HCT116 (cell line): ENCODE measurements around the gene RGS17. TPM values are rescaled to one million over a fixed set of nuclear protein-coding genes. Genes with fewer than 3 reads are reported as not detected.

Experiments
- ATAC-seq: fragments of 200-7000 bp; cut with Tn5 transposase; 2 replicates; pipeline ENCODE4 v1.9.1; 2020; ENCODE audit warnings: mild to moderate bottlenecking, moderate library complexity
- BruUV-seq: library from RNA; stranded (reverse); fragments of 400-500 nt; replicated peaks from 2 replicates; lab custom pipeline; 2021; lab: Mats Ljungman, UMichigan
- CTCF ChIA-PET: fragments of 300-600 bp; sonication (Branson Sonifier 250); formaldehyde crosslinking; loops from one replicate; lab custom pipeline; 2021; ENCODE audit warnings: antibody characterized with exemption; lab: Charles Lee
- POLR2A ChIA-PET: fragments of 300-600, 350-600 bp; sonication (Branson Sonifier 250); formaldehyde crosslinking; loops from one replicate; lab custom pipeline; 2021; ENCODE audit warnings: antibody characterized with exemption; lab: Charles Lee
- RAD21 ChIA-PET, 2 experiments: fragments of 300-600 bp; sonication (Branson Sonifier 250); formaldehyde crosslinking; loops; one replicate each; lab custom pipeline; 2023; ENCODE audit warnings: low total read pairs in 2 of 2; ENCODE audit not compliant: uncharacterized antibody in 2 of 2, unreplicated experiment in 2 of 2, low non-redundant PET in 1 of 2; lab: Charles Lee
- DNase-seq: peaks from one replicate; pipeline ENCODE4 v3.0.0-alpha.2; 2010; ENCODE audit warnings: low read depth, low spot score
- H2AFZ ChIP-seq: fragments of 200-600 bp; shearing (Covaris generic), sonication (generic); 2 replicates; pipeline ENCODE4 v1.6.1; 2017; ENCODE audit warnings: low read depth, mixed run types, mixed read lengths, antibody characterized with exemption, low read length; ENCODE audit not compliant: poor library complexity, severe bottlenecking
- H3K27ac ChIP-seq: 2 replicates; pipeline ENCODE4 v1.5.1; 2012; ENCODE audit warnings: low read depth, low read length
- H3K27me3 ChIP-seq: fragments of 200-600 bp; sonication (generic); 2 replicates; pipeline ENCODE4 v1.6.1; 2016; ENCODE audit warnings: mixed run types, low read length, mixed read lengths; ENCODE audit not compliant: insufficient read depth
- H3K36me3 ChIP-seq, 2 experiments: fragments of 200-500 bp in 1 of 2; fragments of 200-600 bp in 1 of 2; sonication (Bioruptor generic) in 1 of 2; sonication (generic) in 1 of 2; 2 replicates each; pipeline versions ENCODE4 v1.5.1 to v1.6.1; 2014 to 2016; ENCODE audit warnings: low read length in 2 of 2, inconsistent platforms in 1 of 2, mixed read lengths in 1 of 2, mixed run types in 1 of 2; ENCODE audit not compliant: insufficient read depth in 2 of 2, control insufficient read depth in 1 of 2
- H3K4me1 ChIP-seq, 2 experiments: fragments of 200-600 bp in 1 of 2; sonication (generic) in 1 of 2; 2 replicates each; pipeline versions ENCODE4 v1.5.1 to v1.6.1; 2012 to 2017; ENCODE audit warnings: low read length in 2 of 2, inconsistent platforms in 1 of 2, mild to moderate bottlenecking in 1 of 2, mixed read lengths in 1 of 2, mixed run types in 1 of 2, moderate library complexity in 1 of 2; ENCODE audit not compliant: insufficient read depth in 2 of 2, control insufficient read depth in 1 of 2
- H3K4me2 ChIP-seq: fragments of 200-600 bp; sonication (generic); 2 replicates; pipeline ENCODE4 v1.6.1; 2017; ENCODE audit warnings: mixed run types, low read length, mixed read lengths
- H3K4me3 ChIP-seq, 2 experiments: fragments of 200-600 bp in 1 of 2; sonication (generic) in 1 of 2; replicated peaks in 1 of 2; 2 replicates each; pipeline ENCODE4 v1.5.1; 2011 to 2016; ENCODE audit warnings: low read length in 2 of 2, control low read depth in 1 of 2, low read depth in 1 of 2, mild to moderate bottlenecking in 1 of 2, mixed read lengths in 1 of 2, mixed run types in 1 of 2
- H3K79me2 ChIP-seq: fragments of 200-600 bp; sonication (generic); 2 replicates; pipeline ENCODE4 v1.6.1; 2017; ENCODE audit warnings: mild to moderate bottlenecking, mixed run types, low read length, moderate library complexity, mixed read lengths; ENCODE audit not compliant: insufficient read depth
- H3K9ac ChIP-seq: fragments of 200-600 bp; sonication (generic); 2 replicates; pipeline ENCODE4 v1.6.1; 2016; ENCODE audit warnings: low read length, mixed read lengths
- H3K9me2 ChIP-seq: fragments of 200-600 bp; sonication (generic), shearing (Covaris generic); 2 replicates; pipeline ENCODE4 v1.6.1; 2017; ENCODE audit warnings: mixed run types, mild to moderate bottlenecking, moderate library complexity; ENCODE audit not compliant: insufficient read depth
- H3K9me3 ChIP-seq, 2 experiments: fragments of 200-500 bp in 1 of 2; fragments of 200-600 bp in 1 of 2; sonication (Bioruptor generic) in 1 of 2; sonication (generic) in 1 of 2; 2 replicates each; pipeline ENCODE4 v1.6.1; 2014 to 2017; ENCODE audit warnings: low read length in 2 of 2, mixed read lengths in 2 of 2, inconsistent platforms in 1 of 2, low read depth in 1 of 2, mild to moderate bottlenecking in 1 of 2, mixed run types in 1 of 2, moderate library complexity in 1 of 2; ENCODE audit not compliant: control insufficient read depth in 1 of 2, insufficient read depth in 1 of 2
- H4K20me1 ChIP-seq: fragments of 200-600 bp; sonication (generic), shearing (Covaris generic); 2 replicates; pipeline ENCODE4 v1.6.1; 2017; ENCODE audit warnings: mixed run types, mild to moderate bottlenecking, moderate library complexity; ENCODE audit not compliant: insufficient read depth
- ATF3 ChIP-seq: IDR thresholded peaks from 2 replicates; pipeline ENCODE4 v1.6.1; 2012
- EGR1 ChIP-seq: IDR thresholded peaks from 2 replicates; pipeline ENCODE4 v1.6.1; 2012; ENCODE audit warnings: low read depth
- ELF1 ChIP-seq: IDR thresholded peaks from 2 replicates; pipeline ENCODE4 v1.6.1; 2012; ENCODE audit warnings: low read depth, borderline replicate concordance
- EZH2 ChIP-seq: fragments of 200-600 bp; sonication (generic); IDR thresholded peaks from 2 replicates; pipeline ENCODE4 v1.6.1; 2017; ENCODE audit warnings: antibody characterized with exemption, mixed run types
- JUND ChIP-seq: IDR thresholded peaks from 2 replicates; pipeline ENCODE4 v1.6.1; 2012
- MAX ChIP-seq: IDR thresholded peaks from 2 replicates; pipeline ENCODE4 v1.6.1; 2012
- POLR2A ChIP-seq: IDR thresholded peaks from 2 replicates; pipeline ENCODE4 v1.7.0; 2011; ENCODE audit warnings: borderline replicate concordance; ENCODE audit not compliant: insufficient read depth, insufficient read length; ENCODE audit errors: extremely low read depth
- POLR2AphosphoS5 ChIP-seq: IDR thresholded peaks from 2 replicates; pipeline ENCODE4 v1.6.1; 2011; ENCODE audit warnings: mild to moderate bottlenecking, low read depth, low read length, moderate library complexity
- RAD21 ChIP-seq: IDR thresholded peaks from 2 replicates; pipeline ENCODE4 v1.6.1; 2012; ENCODE audit warnings: low read depth, mild to moderate bottlenecking
- SIN3A ChIP-seq: IDR thresholded peaks from 2 replicates; pipeline ENCODE4 v1.6.1; 2012; ENCODE audit warnings: low read depth
- SP1 ChIP-seq: IDR thresholded peaks from 2 replicates; pipeline ENCODE4 v1.6.1; 2012; ENCODE audit warnings: low read depth
- SRF ChIP-seq: IDR thresholded peaks from 2 replicates; pipeline ENCODE4 v1.6.1; 2012; ENCODE audit warnings: low read depth
- TCF7L2 ChIP-seq: IDR thresholded peaks from 2 replicates; pipeline ENCODE4 v1.7.0; 2011; ENCODE audit warnings: borderline replicate concordance, inconsistent platforms; ENCODE audit not compliant: insufficient read depth, insufficient read length; ENCODE audit errors: extremely low read depth
- YY1 ChIP-seq: IDR thresholded peaks from 2 replicates; pipeline ENCODE4 v1.6.1; 2011; ENCODE audit warnings: low read length, low read depth, moderate library complexity, mild to moderate bottlenecking; ENCODE audit not compliant: insufficient replicate concordance; ENCODE audit errors: extremely low read depth
- ZFX ChIP-seq: fragments of 450-650 bp; IDR thresholded peaks from 2 replicates; pipeline ENCODE4 v1.6.1; 2017
- ZNF274 ChIP-seq: fragments of 200-500 bp; sonication (Bioruptor generic); IDR thresholded peaks from 2 replicates; pipeline ENCODE4 v1.6.1; 2014; ENCODE audit warnings: mild to moderate bottlenecking, low read depth, low read length, inconsistent platforms
- intact Hi-C: fragments of 100-400 bp; cut with micrococcal nuclease; formaldehyde crosslinking; loops from 2 replicates; pipeline ENCODE4 v1.10.0; 2022
- total RNA-seq: library from RNA; stranded (reverse); gene quantifications from one replicate; pipeline ENCODE4 v1.2.1, GENCODE V29; 2021; ENCODE audit not compliant: unreplicated experiment
- TF ChIP-seq, protein P1 (sequence below): IDR thresholded peaks from 2 replicates; pipeline ENCODE4 v1.6.1; 2011; ENCODE audit warnings: mild to moderate bottlenecking, low read length, moderate library complexity; ENCODE audit not compliant: insufficient replicate concordance; ENCODE audit errors: extremely low read depth
- TF ChIP-seq, protein P2 (sequence below), 3 experiments: fragments of 200-600 bp in 1 of 3; sonication (generic) in 1 of 3; IDR thresholded peaks in 2 of 3; conservative IDR thresholded peaks in 1 of 3; 2 replicates each; pipeline ENCODE4 v1.5.1; 2012 to 2017; ENCODE audit warnings: low read depth in 2 of 3, low read length in 2 of 3, antibody characterized with exemption in 1 of 3, borderline replicate concordance in 1 of 3, control low read depth in 1 of 3, mild to moderate bottlenecking in 1 of 3, mixed read lengths in 1 of 3, mixed run types in 1 of 3, moderate library complexity in 1 of 3; ENCODE audit not compliant: insufficient read depth in 1 of 3

RGS17 gene
- total RNA-seq, 1 experiment from 2014 or later = 3.9 TPM

GRCh38 chr6:153059311-153059710 is 71.8 kb downstream of the RGS17 start:
- intact Hi-C loops = no loop called here
- CTCF ChIA-PET = no interaction called here
- POLR2A ChIA-PET = no interaction called here
- RAD21 ChIA-PET = no interaction called here
- ATAC-seq (no peak), DNase-seq (no peak)
- H3K9ac ChIP-seq = no peak overlapping the region
- no peak for TF ChIP-seq MAX
- TF ChIP-seq YY1 = no peak
- BruUV-seq = no TSS peak
- H3K4me3 ChIP-seq = no peak overlapping the region
- no peaks in the 10 kb centered on the region for H3K27me3 ChIP-seq
- H3K27ac ChIP-seq = no peak overlapping the region
- H3K9me3 ChIP-seq = no peaks in the 10 kb centered on the region
- no peaks in the 10 kb centered on the region for H3K9me2 ChIP-seq
- H3K36me3 ChIP-seq = no peaks in the 10 kb centered on the region
- H2AFZ ChIP-seq = no peak overlapping the region
- no peaks in the 10 kb centered on the region for H3K79me2 ChIP-seq
- no peak overlapping the region for H3K4me2 ChIP-seq
- no peaks in the 10 kb centered on the region for H4K20me1 ChIP-seq
- H3K4me1 ChIP-seq = no peaks in the 10 kb centered on the region

- Histone ChIP-seq H3K27me3 (no peaks in the 10 kb centered on the region), H3K9me2 (no peaks in the 10 kb centered on the region), H3K4me2 (no peak overlapping the region), H3K4me1 (no peaks in the 10 kb centered on the region), H3K9me3 (no peaks in the 10 kb centered on the region), H4K20me1 (no peaks in the 10 kb centered on the region), H3K79me2 (no peaks in the 10 kb centered on the region), H2AFZ (no peak overlapping the region), H3K27ac (no peak overlapping the region), H3K4me3 (no peak overlapping the region), H3K36me3 (no peaks in the 10 kb centered on the region), H3K9ac (no peak overlapping the region)
- DNase-seq = no peak
- BruUV-seq = no TSS peak
- ChIA-PET RAD21 (no interaction called here), CTCF (no interaction called here), POLR2A (no interaction called here)
- intact Hi-C loops = no loop called here
- no peak for ATAC-seq
- TF ChIP-seq SRF (no peak), POLR2AphosphoS5 (no peak), JUND (no peak), SIN3A (no peak), YY1 (no peak), SP1 (no peak), ATF3 (no peak), POLR2A (no peak), TCF7L2 (no peak), EGR1 (no peak), MAX (no peak), ZFX (no peak), ELF1 (no peak), RAD21 (no peak), ZNF274 (no peak), EZH2 (no peak)
- TF ChIP-seq, protein P1, sequence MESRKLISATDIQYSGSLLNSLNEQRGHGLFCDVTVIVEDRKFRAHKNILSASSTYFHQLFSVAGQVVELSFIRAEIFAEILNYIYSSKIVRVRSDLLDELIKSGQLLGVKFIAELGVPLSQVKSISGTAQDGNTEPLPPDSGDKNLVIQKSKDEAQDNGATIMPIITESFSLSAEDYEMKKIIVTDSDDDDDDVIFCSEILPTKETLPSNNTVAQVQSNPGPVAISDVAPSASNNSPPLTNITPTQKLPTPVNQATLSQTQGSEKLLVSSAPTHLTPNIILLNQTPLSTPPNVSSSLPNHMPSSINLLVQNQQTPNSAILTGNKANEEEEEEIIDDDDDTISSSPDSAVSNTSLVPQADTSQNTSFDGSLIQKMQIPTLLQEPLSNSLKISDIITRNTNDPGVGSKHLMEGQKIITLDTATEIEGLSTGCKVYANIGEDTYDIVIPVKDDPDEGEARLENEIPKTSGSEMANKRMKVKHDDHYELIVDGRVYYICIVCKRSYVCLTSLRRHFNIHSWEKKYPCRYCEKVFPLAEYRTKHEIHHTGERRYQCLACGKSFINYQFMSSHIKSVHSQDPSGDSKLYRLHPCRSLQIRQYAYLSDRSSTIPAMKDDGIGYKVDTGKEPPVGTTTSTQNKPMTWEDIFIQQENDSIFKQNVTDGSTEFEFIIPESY = no peak
- TF ChIP-seq, protein P2, sequence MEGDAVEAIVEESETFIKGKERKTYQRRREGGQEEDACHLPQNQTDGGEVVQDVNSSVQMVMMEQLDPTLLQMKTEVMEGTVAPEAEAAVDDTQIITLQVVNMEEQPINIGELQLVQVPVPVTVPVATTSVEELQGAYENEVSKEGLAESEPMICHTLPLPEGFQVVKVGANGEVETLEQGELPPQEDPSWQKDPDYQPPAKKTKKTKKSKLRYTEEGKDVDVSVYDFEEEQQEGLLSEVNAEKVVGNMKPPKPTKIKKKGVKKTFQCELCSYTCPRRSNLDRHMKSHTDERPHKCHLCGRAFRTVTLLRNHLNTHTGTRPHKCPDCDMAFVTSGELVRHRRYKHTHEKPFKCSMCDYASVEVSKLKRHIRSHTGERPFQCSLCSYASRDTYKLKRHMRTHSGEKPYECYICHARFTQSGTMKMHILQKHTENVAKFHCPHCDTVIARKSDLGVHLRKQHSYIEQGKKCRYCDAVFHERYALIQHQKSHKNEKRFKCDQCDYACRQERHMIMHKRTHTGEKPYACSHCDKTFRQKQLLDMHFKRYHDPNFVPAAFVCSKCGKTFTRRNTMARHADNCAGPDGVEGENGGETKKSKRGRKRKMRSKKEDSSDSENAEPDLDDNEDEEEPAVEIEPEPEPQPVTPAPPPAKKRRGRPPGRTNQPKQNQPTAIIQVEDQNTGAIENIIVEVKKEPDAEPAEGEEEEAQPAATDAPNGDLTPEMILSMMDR (IDR thresholded peaks at IDR 0.05 in 2 of 3, conservative IDR thresholded peaks at IDR 0.05 in 1 of 3; ENCODE audit: borderline replicate concordance in 1 of 3, insufficient read depth in 1 of 3, low read depth in 2 of 3, low read length in 2 of 3) = no peak
Measured at GRCh38 chr6:153058909-153059308, 72.2 kb downstream of the RGS17 start.
